Effector memory CD8-positive, alpha-beta T cell (primary cell): Measurements from ENCODE around the gene AFF2.

Experiments used
- ATAC-seq: fragments of 150-1000 bp; cut with Tn5 transposase; replicated peaks from 2 replicates; pipeline ENCODE4 v1.10.0; 2021; ENCODE audit warnings: mild to moderate bottlenecking, moderate library complexity
- DNase-seq, 3 experiments: peaks; one replicate each; pipeline ENCODE4 v3.0.0; 2021
- H3K27ac Mint-ChIP-seq, 2 donors: one replicate each; pipeline ENCODE4 v1.8.0; 2022; ENCODE audit warnings: mild to moderate bottlenecking in 2 of 2, mixed read lengths in 2 of 2, moderate library complexity in 2 of 2
- H3K27me3 Mint-ChIP-seq, 2 donors: one replicate each; pipeline ENCODE4 v1.8.0; 2022; ENCODE audit warnings: mixed read lengths in 2 of 2
- H3K36me3 Mint-ChIP-seq: one replicate; pipeline ENCODE4 v1.8.0; 2022; ENCODE audit warnings: mild to moderate bottlenecking, moderate library complexity, mixed read lengths; ENCODE audit not compliant: insufficient read depth
- H3K4me1 Mint-ChIP-seq, 2 donors: one replicate each; pipeline ENCODE4 v1.8.0; 2022; ENCODE audit warnings: low read depth in 2 of 2, mixed read lengths in 2 of 2
- H3K4me3 Mint-ChIP-seq, 2 donors: one replicate each; pipeline ENCODE4 v1.8.0; 2022; ENCODE audit warnings: mild to moderate bottlenecking in 2 of 2, mixed read lengths in 2 of 2, moderate library complexity in 2 of 2
- H3K9me3 Mint-ChIP-seq, 2 donors: one replicate each; pipeline ENCODE4 v1.8.0; 2022; ENCODE audit warnings: mixed read lengths in 2 of 2

AFF2 gene

DNA sequence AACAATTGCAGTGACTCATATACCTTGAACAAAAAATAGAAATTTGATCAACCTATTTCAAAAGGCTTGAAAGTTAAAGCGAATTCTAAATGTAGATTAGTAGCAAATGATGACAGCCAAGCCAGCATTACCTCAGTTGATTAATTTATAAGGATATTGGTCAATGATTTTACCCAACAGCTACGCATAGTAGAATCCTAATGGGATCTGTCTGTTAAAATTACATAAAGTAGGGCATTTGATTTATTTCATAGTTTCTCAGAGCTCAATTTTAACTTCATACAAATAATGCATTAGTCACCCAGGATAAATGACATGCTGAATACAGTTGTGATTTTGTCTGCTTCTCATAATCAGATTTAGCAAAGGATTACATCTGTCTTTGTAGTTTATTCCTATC is 12.0 kb downstream of the AFF2 start:
- H3K9me3 Mint-ChIP-seq = no peaks in the 10 kb centered on the region
- no peak for DNase-seq
- no peak for ATAC-seq
- no peak overlapping the region for H3K4me3 Mint-ChIP-seq
- H3K27ac Mint-ChIP-seq = no peak overlapping the region
- no peaks in the 10 kb centered on the region for H3K4me1 Mint-ChIP-seq
- no peaks in the 10 kb centered on the region for H3K36me3 Mint-ChIP-seq
- no peaks in the 10 kb centered on the region for H3K27me3 Mint-ChIP-seq

DNA sequence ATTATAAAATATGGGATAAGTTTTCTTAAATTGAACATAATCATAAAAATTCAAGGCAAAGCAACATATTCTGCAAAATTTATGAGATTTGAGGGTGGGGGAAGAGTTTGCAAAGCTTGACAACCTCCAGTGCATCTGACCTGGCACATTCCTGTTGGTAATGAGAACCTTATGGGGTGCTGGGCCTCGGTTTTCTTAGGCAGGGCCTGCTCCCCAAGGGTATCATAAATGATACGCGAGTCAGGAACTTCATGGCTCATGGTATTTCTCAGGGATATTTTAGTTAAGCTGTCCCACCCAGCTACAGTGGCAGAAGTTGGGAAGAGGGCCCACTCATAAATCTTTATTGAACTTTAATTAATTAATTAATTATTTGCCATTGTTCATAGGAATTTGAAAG is 13.2 kb downstream of the AFF2 start:
- DNase-seq (no peak), ATAC-seq (no peak)
- Mint-ChIP-seq H3K4me3 (no peak overlapping the region), H3K27me3 (no peaks in the 10 kb centered on the region), H3K36me3 (no peaks in the 10 kb centered on the region), H3K4me1 (no peaks in the 10 kb centered on the region), H3K9me3 (no peaks in the 10 kb centered on the region), H3K27ac (no peak overlapping the region)

DNA sequence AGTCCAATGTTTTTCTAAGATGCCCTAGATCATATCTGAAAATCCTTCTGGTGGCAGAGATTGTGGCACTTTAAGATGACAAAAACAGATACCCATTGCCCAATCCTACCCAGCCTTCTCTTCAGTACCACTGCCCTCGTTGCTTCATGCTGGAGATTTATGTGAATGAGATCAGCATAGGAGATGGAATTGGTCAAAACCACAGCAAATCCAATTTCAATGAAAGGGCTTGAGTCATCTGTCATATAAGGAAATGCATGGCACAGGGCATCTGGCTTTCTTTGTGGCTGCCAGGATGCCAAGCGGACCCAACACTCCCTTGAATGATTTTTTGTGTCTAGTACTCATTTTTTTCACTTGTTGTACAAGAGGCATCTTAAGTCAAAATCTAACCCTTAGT is 16.8 kb downstream of the AFF2 start:
- ATAC-seq = no peak
- Mint-ChIP-seq H3K27ac (no peak overlapping the region), H3K9me3 (no peaks in the 10 kb centered on the region), H3K4me1 (no peaks in the 10 kb centered on the region), H3K4me3 (no peak overlapping the region), H3K36me3 (no peaks in the 10 kb centered on the region), H3K27me3 (peaks cover 0 to 5% of the 10 kb centered on the region in 2 donors)
- DNase-seq = no peak

DNA sequence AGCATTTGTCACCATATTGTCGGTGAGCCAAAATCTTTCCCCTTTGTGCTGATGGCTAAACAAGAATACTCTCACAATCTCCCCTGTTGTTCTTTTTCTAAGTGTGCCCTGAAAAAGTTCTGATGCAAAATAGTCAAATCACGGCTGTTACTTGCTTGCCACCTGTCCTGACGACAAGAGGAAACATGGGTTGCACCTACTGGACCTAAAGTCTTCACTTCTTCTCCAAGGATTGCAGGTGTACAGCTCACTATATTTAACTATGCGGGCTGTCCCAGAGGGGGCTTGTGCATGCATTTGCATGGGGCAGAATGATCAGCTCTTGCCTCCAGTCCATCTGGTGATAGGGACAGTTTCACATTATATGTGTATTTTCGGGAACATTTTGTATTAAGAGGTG is 21.6 kb downstream of the AFF2 start:
- DNase-seq = no peak
- Mint-ChIP-seq H3K4me3 (no peak overlapping the region), H3K27me3 (peaks cover 0 to 7% of the 10 kb centered on the region in 2 donors), H3K9me3 (no peaks in the 10 kb centered on the region), H3K27ac (no peak overlapping the region), H3K4me1 (no peaks in the 10 kb centered on the region), H3K36me3 (no peaks in the 10 kb centered on the region)
- ATAC-seq = no peak

DNA sequence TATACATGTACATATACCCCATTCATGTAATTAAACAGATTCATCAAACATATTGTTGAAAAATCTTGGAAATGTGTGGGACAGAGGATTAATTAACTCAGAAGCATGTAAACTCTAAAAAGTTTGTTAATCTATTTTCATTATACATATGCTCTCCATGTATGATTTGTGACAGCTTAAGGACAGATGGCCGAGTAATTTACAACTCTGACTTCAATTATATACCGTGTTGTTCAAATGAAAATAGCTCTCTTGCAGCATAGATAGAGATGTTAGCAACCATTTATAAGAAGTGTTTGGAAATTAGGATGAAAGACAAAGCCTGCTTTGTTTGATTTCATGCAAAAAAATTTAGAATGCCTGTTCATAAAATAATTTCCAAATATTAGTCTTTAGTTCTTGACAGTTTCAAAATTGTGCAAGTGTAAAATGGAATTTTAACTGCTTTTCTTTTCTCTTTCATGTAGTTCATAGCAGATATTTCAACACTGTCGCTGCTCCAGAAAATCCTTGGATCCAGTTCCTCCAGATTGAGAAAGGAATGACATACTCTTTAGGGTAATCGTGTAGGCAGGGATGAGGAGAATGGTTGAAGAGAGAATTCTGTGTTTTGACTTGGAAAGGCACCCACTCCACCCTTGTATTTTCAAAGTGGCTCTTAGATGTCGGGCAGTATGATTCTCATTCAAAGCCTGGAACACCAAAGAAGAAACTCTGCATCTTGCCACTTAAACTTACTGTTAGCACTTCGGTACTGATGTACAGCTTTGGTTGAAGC is 23.1 kb downstream of the AFF2 start:
- H3K36me3 Mint-ChIP-seq = no peaks in the 10 kb centered on the region
- DNase-seq = no peak
- H3K27me3 Mint-ChIP-seq = peaks cover 0 to 7% of the 10 kb centered on the region in 2 donors
- no peak for ATAC-seq
- no peaks in the 10 kb centered on the region for H3K4me1 Mint-ChIP-seq
- no peak overlapping the region for H3K4me3 Mint-ChIP-seq
- H3K9me3 Mint-ChIP-seq = no peaks in the 10 kb centered on the region
- H3K27ac Mint-ChIP-seq = no peak overlapping the region

DNA sequence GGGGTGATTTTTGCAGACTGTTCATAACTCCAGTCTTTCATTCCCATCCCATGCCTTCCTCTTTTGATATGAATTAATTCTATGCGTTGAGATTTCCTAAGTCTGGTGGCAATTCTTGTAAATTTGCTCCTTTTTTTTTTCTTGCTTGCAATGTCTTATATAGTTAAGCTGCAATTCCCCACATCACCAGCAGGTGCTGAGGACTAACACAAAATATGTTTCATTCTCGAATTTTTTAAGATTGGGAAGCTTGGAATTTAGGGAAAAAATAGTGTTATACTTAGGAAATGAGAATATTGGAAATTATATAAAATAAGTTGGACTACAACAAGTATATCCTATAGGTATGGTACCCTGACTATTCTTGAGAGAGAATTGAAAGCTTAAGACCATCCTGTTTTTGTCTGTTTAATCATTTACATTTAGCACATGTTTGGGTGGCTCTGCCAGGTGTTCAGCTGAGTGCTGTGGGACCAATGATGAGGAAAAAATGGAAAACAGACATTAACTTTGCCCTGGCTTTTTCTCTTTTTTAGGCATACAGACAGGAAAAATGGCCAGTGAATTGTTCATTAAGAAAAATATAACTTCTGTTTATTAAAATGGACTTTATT is 30.2 kb downstream of the AFF2 start:
- DNase-seq (no peak), ATAC-seq (no peak)
- Mint-ChIP-seq H3K4me3 (no peak overlapping the region), H3K9me3 (no peaks in the 10 kb centered on the region), H3K4me1 (no peaks in the 10 kb centered on the region), H3K27me3 (no peaks in the 10 kb centered on the region), H3K36me3 (no peaks in the 10 kb centered on the region), H3K27ac (no peak overlapping the region)

DNA sequence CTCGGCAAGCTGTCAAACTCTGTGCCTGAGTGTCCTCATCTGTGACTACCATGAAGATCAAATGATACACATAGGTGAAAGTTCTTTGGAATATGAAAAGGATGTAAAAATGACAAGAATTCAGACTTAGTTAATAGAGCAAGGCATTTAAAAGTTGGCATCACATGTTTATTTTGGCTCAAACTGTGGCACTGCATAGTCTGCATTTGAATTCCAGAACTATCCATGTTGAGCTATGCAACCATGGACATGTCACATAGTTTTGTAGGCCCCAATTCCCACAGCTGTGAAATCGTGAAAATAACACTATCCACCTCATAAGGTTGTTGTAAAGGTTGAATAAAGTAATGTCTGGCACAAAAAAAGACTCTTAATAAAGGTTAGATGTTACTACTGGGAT is 33.9 kb downstream of the AFF2 start:
- H3K27ac Mint-ChIP-seq = no peak overlapping the region
- H3K27me3 Mint-ChIP-seq = no peaks in the 10 kb centered on the region
- H3K36me3 Mint-ChIP-seq = no peaks in the 10 kb centered on the region
- DNase-seq (no peak), ATAC-seq (no peak)
- H3K9me3 Mint-ChIP-seq = no peaks in the 10 kb centered on the region
- H3K4me1 Mint-ChIP-seq = no peaks in the 10 kb centered on the region
- H3K4me3 Mint-ChIP-seq = no peak overlapping the region

DNA sequence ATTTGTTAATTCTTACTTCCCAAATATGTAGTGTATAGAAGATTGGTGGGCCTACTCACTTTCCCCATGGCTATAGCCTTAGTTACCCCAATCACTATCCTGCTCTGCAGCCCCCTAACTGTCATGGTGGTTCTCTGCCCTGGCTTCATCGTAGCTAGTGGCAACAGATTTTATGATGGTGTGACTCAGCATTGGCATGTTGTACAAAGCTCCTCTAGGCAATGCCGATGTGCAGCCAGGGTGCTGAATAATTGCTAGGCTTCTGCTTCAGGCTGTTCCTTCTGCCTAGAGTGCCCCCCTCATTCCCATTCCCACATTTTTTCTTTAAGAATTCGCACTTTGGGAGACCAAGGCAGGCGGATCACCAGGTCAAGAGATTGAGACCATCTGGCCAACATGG is 35.2 kb downstream of the AFF2 start:
- no peaks in the 10 kb centered on the region for H3K4me1 Mint-ChIP-seq
- no peak overlapping the region for H3K4me3 Mint-ChIP-seq
- H3K36me3 Mint-ChIP-seq = no peaks in the 10 kb centered on the region

DNA sequence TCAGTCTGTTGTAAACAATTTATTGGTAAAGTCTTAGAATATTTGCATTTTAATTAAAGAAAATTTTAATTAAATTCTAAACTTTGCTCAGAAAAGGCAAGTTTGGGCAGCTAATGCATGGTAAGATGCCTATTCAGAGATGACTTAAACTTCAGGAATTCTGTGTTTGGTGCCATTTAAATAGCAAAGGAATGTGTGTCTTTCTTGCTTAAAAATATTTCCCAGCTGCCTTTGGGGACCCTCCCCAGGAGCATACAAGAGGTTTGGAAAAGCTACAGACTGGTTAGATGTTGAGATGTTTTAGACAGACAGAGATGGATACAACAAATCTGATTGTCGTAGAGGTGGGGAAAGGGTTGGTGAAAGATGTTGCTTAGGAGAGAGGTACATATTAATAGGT is 36.5 kb downstream of the AFF2 start:
- Mint-ChIP-seq H3K4me1 (no peaks in the 10 kb centered on the region), H3K9me3 (no peaks in the 10 kb centered on the region), H3K36me3 (no peaks in the 10 kb centered on the region), H3K27ac (no peak overlapping the region), H3K4me3 (no peak overlapping the region), H3K27me3 (no peaks in the 10 kb centered on the region)
- ATAC-seq (no peak), DNase-seq (no peak)

More for the DNA sequence above, 35.2 kb downstream of the AFF2 start:
- ATAC-seq = no peak
- no peak for DNase-seq
- H3K27ac Mint-ChIP-seq = no peak overlapping the region
- H3K9me3 Mint-ChIP-seq = no peaks in the 10 kb centered on the region
- H3K27me3 Mint-ChIP-seq = no peaks in the 10 kb centered on the region

DNA sequence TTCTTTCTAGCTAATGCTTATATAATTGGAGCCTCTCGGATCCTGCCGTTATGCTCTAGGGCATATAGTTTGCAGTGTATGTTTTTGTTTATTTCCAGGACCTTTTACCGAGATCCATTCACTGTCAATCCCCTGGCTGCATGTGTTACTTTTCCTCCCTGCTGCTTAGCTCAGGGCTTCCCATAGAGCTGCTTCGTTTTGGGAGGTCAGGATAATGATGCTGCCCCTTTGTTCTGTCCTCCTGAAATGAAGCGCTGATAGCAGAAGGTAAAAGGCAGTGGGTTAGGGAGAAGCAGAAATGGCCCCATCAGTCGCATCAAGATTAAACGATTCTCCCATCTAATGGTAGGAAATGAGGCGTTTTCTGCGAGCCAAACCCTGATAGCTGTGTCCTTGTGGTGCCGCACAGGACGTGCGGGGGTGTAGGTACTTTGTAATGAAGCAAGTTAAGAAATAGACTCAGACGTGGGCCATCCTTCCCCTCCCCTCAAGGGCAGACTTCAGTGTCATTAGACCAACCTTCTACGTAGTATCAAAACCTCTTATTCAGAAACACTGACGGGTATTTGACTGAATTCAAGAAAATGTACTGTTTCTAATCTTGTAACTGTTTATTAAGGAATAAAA is 37.3 kb downstream of the AFF2 start:
- ATAC-seq (no peak), DNase-seq (no peak)
- Mint-ChIP-seq H3K4me3 (no peak overlapping the region), H3K9me3 (no peaks in the 10 kb centered on the region), H3K36me3 (no peaks in the 10 kb centered on the region), H3K27ac (no peak overlapping the region), H3K27me3 (no peaks in the 10 kb centered on the region), H3K4me1 (no peaks in the 10 kb centered on the region)

DNA sequence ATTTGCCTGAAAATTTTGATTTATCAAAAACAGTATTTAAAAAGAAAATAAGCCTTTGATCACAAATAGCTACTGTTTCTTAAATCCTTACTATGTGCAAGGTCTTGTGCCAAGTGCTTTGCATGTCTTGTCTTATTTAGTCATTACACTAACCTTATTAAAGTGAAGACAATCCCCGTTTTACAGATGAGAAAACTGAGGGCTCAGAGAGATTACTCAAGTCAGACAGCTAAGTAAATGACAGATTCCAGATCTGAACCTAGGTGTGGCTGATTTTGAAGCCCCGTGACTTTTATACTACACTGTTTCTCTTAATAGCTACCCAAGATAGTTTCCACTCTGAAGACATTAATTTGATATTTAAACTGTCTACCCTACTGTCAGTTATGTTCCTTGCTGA is 38.2 kb downstream of the AFF2 start:
- ATAC-seq = no peak
- Mint-ChIP-seq H3K27ac (no peak overlapping the region), H3K4me3 (no peak overlapping the region), H3K36me3 (no peaks in the 10 kb centered on the region), H3K4me1 (no peaks in the 10 kb centered on the region), H3K27me3 (no peaks in the 10 kb centered on the region), H3K9me3 (no peaks in the 10 kb centered on the region)
- no peak for DNase-seq

DNA sequence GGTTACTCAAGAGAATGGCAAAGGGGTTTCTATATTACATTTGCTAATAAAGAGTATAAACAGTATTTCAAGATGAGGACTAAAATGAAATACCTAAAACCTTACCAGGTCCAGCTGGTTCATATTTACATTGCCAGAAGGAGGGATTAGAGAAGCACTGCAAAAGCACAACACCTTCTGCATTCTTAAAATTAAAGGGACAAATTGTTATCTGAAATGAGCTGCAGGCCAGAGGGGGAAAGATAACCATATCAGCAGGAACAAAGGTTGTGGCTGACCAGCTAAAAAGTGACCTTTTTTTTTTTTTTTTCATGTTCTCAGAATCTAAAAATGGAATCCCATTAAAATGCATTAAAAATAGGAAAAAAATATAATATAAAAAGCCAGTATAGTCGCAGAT is 39.7 kb downstream of the AFF2 start:
- no peaks in the 10 kb centered on the region for H3K4me1 Mint-ChIP-seq
- DNase-seq = no peak
- ATAC-seq = no peak
- no peaks in the 10 kb centered on the region for H3K27me3 Mint-ChIP-seq
- H3K9me3 Mint-ChIP-seq = no peaks in the 10 kb centered on the region
- H3K36me3 Mint-ChIP-seq = no peaks in the 10 kb centered on the region
- H3K4me3 Mint-ChIP-seq = no peak overlapping the region
- H3K27ac Mint-ChIP-seq = no peak overlapping the region

DNA sequence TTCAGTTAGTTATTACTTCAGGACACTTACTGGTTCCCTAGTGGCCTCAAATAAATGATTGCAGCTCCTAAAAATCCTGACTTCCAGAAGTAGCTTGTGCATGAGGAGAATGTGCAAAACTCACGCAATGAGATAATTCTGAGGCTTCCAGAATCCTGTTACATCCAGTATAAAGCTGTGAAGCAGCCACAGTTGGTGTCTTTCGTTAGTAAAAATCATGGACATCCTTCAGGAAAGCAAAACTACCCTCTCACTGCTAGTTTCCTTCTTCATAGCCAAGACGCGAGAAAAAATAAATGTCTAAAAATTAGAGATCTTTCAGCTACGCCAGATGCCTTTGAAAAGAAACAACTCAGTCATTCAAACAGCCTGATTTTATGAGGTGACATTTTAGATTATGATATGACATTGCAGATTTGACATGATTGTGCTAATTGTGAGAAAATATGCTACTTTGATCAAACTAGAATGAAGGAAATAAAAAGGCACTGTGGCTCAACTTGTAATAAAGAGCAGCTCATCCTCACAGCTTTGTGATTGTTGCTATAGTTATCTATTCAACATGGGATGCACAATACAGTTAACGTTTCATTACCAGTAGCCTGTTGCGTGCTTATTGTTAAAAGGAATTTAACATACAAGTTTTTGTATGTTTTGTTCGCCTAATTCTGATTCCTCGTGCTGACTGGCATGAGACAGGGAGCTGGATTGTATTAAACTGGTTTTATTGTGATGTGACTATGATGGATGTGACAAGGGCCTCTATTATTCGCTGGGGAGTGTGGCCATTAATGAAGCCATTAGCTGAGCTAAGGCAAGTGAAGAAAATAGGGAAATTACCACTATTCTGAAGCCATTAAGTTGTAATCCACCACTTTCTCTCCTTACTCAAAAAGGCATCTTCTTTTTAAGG is 40.5 kb downstream of the AFF2 start:
- Mint-ChIP-seq H3K36me3 (no peaks in the 10 kb centered on the region), H3K27me3 (no peaks in the 10 kb centered on the region), H3K9me3 (no peaks in the 10 kb centered on the region), H3K4me1 (no peaks in the 10 kb centered on the region), H3K4me3 (no peak overlapping the region), H3K27ac (no peak overlapping the region)
- no peak for DNase-seq
- no peak for ATAC-seq
